GM18517 (cell line): ENCODE measurements around the gene WDR4.
"Not testable (repeated sequence)": the region's sequence is repeated elsewhere in the genome, so short reads cannot be mapped to it uniquely, and the experiment has no call there.

Experiments
- ATAC-seq: cut with Tn5 transposase; IDR thresholded peaks from one replicate; pipeline ENCODE4 v1.9.1; 2021; ENCODE audit warnings: mild to moderate bottlenecking, moderate library complexity; ENCODE audit not compliant: unreplicated experiment

The WDR4 gene

DNA sequence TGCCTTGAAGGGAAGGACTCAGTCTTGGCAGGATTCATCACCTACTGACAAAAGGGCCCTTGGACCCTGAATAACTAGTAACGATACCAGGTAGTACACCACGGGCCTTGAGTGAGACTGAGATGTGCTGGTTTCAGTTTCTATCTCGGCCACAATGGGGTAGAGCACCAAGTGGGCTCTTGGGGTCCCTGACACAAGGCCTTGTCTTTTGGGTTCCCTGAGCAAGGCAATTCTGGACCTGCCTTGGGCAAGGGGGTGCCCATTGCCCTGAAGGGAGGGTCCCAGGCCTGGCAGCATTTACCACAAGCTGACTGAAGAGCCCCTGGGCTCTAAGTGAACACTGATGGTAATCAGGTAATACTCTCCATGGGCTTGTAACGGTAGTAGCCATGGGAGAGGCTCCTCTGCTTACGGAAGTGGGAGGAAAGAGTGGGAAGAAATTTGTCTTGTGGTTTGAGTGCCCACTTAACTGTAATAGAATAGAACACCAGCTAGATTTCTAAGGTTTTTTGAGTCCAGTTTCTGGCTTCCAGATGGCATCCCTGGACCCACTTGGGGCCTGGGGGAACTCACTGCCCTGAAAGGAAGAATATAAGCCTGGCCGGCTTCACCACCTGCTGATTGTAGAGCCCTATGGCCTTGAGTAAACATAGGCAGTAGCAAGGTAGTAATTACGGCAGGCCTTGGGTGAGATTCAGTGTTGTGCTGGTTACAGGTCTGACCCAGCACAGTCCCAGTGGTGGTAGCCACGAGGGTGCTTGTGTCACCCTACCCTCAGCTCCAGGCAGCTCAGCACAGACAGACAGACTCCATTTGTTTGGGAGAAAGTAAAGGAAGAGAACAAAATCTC is 58.5 kb downstream of the WDR4 start:
- no peak for ATAC-seq

DNA sequence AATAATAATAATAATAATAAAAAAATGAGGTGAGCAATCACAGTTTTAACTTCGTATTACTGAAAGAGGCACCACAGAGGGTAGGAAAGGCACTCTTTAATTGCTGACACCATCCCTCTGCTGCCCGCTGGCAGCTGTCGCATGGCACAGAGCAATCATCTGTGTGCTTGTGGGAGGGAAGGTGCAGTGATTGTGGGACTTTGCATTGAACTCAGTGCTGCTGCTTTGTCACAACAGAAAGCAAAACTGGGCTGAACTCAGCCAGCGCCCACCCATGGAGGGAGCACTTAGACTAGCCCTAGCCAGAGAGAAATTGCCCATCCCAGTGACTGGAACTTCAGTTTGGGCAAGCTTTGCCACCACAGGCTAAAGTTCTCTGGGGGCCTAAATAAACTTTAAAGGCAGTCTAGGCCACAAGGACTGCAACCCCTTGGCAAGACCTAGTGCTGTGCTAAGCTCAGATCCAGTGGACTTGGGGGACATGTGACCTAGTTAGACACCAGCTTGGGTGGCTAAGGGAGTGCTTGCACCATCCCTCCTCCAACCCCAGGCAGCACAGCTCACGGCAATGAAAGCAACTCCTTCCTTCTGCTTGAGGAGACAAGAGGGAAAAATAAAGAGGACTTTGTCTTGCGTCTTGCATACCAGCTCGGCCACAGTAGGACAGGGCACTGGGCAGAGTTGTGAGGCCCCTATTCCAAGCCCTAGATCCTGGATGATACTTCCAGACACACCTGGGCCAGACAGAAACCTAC is 59.3 kb downstream of the WDR4 start:
- no peak for ATAC-seq

- ATAC-seq = no peak
These were observed 61.0 kb downstream of the WDR4 start for GRCh38 chr21:42818328-42818749.

DNA sequence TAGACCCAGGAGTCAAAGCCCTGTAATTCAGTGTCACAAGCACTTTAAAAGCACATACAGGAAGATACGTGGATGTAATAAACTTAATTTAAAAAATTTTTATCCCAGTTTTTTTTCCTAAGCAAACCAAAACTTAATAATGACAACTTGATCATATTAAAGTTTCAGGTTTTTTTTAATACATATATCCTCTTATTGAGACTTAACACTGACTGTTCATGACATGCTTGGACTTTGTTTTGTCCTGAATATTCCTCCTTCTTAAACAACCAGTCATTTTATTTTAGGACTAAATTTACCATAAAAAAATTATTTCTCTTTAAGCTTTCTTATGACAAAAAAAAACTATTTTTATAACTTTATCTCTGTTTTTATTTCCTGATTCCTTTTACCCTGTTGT is 64.1 kb downstream of the WDR4 start:
- ATAC-seq = no peak

GRCh38 chr21:42812528-42813241 is 66.7 kb downstream of the WDR4 start:
- ATAC-seq = not testable (repeated sequence)

DNA sequence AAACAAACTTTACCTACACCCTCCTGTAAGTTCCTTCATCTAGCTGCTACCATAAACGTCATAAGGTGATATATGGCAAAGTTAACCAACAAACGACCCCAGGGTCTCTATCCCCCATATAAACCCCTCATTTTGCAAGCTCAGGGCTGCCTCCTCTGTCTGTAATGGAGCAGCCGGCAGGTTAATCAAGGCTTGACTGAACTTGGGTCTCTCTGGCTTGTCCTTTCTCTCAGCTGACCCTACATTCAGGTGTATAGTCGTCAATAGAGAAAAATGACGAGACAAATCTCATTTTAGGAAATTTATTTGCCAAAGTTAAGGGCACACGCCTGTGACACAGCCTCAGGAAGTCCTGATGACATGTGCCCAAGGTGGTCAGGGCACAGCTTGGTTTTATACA is 67.4 kb downstream of the WDR4 start:
- no peak for ATAC-seq

GRCh38 chr21:42809577-42810475 is 69.5 kb downstream of the WDR4 start:
- no peak for ATAC-seq

- ATAC-seq = no peak
These were observed 70.2 kb downstream of the WDR4 start for GRCh38 chr21:42809171-42809570.

- no peak for ATAC-seq
These were observed 71.3 kb downstream of the WDR4 start for GRCh38 chr21:42807938-42808613.

GRCh38 chr21:42807293-42807895 is 71.9 kb downstream of the WDR4 start:
- ATAC-seq = not testable (repeated sequence)

GRCh38 chr21:42806509-42807140 is 72.7 kb downstream of the WDR4 start:
- ATAC-seq = no peak

DNA sequence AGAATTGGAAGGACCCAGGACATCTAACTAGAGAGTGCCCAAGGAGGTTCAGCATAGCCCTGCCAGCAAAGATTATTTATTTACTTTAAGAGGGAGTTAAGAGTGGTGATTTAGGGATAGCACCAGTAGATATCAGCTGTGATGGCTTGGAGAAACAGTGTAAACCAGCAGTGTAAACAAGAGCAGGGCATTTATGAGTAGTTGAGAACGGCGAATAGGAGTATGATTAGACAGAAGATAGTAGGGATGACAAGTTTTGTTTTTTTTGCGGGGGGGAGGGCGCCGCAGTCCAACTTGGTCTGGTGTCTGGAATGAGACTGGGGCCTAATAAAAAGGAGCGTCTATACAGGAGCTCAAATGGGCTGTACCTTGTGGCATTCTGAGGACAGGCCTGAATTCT is 77.7 kb downstream of the WDR4 start:
- ATAC-seq = not testable (repeated sequence)

DNA sequence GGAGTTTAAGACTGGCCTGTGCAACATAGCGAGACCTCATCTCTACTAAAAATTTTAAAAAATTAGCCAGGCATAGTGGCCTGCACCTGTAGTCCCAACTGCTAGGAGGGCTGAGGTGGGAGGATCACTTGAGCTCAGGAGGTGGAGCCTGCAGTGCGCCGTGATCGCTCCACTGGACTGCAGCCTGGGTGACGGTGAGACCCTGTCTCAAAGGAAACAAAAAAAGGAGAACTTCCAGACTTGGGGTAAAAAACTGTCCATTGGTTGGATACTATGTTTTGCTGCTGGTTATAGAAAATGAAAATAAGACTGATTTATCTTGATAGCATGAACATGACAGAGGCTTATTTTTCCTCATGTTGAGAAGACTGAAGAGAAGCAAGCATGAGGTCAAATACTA is 79.4 kb downstream of the WDR4 start:
- no peak for ATAC-seq

GRCh38 chr21:42799516-42799915 is 79.8 kb downstream of the WDR4 start:
- ATAC-seq = no peak
